PFSK-1 (cell line): ENCODE results near the gene SPATA33.

Source experiments
- FOXP2 ChIP-seq: optimal IDR thresholded peaks from 2 replicates; pipeline ENCODE3; 2011; ENCODE audit warnings: borderline replicate concordance, control low read depth, inconsistent platforms; ENCODE audit not compliant: insufficient read depth; ENCODE audit errors: extremely low read length, extremely low read depth
- POLR2AphosphoS5 ChIP-seq: IDR thresholded peaks from 2 replicates; pipeline ENCODE4 v1.6.1; 2012; ENCODE audit warnings: low read depth, mild to moderate bottlenecking, control low read depth, low read length, moderate library complexity
- REST ChIP-seq, 2 experiments: IDR thresholded peaks; 2 replicates each; pipeline versions ENCODE4 v1.6.1 to v1.8.0; 2011 to 2012; ENCODE audit warnings: low read depth in 2 of 2, low read length in 2 of 2, control low read depth in 1 of 2, inconsistent platforms in 1 of 2, mild to moderate bottlenecking in 1 of 2, moderate library complexity in 1 of 2; ENCODE audit not compliant: insufficient read depth in 1 of 2
- SIN3A ChIP-seq: IDR thresholded peaks from 2 replicates; pipeline ENCODE4 v1.6.1; 2012; ENCODE audit warnings: mild to moderate bottlenecking, low read length, moderate library complexity, borderline replicate concordance; ENCODE audit not compliant: insufficient read depth
- TAF1 ChIP-seq: IDR thresholded peaks from 2 replicates; pipeline ENCODE4 v1.6.1; 2012; ENCODE audit warnings: low read length, control low read depth, borderline replicate concordance; ENCODE audit not compliant: insufficient read depth

The SPATA33 gene

GRCh38 chr16:89636663-89637062, 21.0 kb upstream of the SPATA33 start:
- no peak for TF ChIP-seq FOXP2
- TF ChIP-seq SIN3A = no peak
- no peak for TF ChIP-seq REST (IDR thresholded peaks at IDR 0.05; ENCODE audit: insufficient read depth in 1 of 2, low read depth in 2 of 2, low read length in 2 of 2)
- no peak for TF ChIP-seq POLR2AphosphoS5
- TF ChIP-seq TAF1 = no peak

GRCh38 chr16:89637379-89637778, 20.3 kb upstream of the SPATA33 start:
- TF ChIP-seq REST (IDR thresholded peaks at IDR 0.05; ENCODE audit: insufficient read depth in 1 of 2, low read depth in 2 of 2, low read length in 2 of 2) = no peak
- TF ChIP-seq SIN3A = no peak
- no peak for TF ChIP-seq TAF1
- no peak for TF ChIP-seq POLR2AphosphoS5
- no peak for TF ChIP-seq FOXP2

- TF ChIP-seq FOXP2 = no peak
- TF ChIP-seq TAF1 = no peak
- TF ChIP-seq POLR2AphosphoS5 = no peak
- no peak for TF ChIP-seq REST (IDR thresholded peaks at IDR 0.05; ENCODE audit: insufficient read depth in 1 of 2, low read depth in 2 of 2, low read length in 2 of 2)
- TF ChIP-seq SIN3A = no peak
Measured at GRCh38 chr16:89638455-89638854, 19.2 kb upstream of the SPATA33 start.

- TF ChIP-seq TAF1 (no peak), POLR2AphosphoS5 (no peak), REST (IDR thresholded peaks at IDR 0.05; ENCODE audit: insufficient read depth in 1 of 2, low read depth in 2 of 2, low read length in 2 of 2) (no peak), FOXP2 (no peak), SIN3A (no peak)
Measured at GRCh38 chr16:89639385-89639784, 18.3 kb upstream of the SPATA33 start.

- TF ChIP-seq FOXP2 = no peak
- TF ChIP-seq TAF1 = no peak
- no peak for TF ChIP-seq SIN3A
- no peak for TF ChIP-seq REST (IDR thresholded peaks at IDR 0.05; ENCODE audit: insufficient read depth in 1 of 2, low read depth in 2 of 2, low read length in 2 of 2)
- no peak for TF ChIP-seq POLR2AphosphoS5
Measured at GRCh38 chr16:89641458-89642119, 16.0 kb upstream of the SPATA33 start.
